HepG2 (cell line): ENCODE measurements around the gene HDHD3. TPM values are rescaled to one million over a fixed set of nuclear protein-coding genes. Genes with fewer than 3 reads are reported as not detected.
A peak's percentile ranks its signal among the peaks of the same experiment; 100 is the strongest.

Source experiments
- ATF3 ChIP-seq: sonication (generic); formaldehyde crosslinking; IDR thresholded peaks from 2 replicates; pipeline ENCODE4 v1.4.0; 2020; ENCODE audit warnings: missing genetic modification reagents
- CERS6 ChIP-seq: sonication (generic); formaldehyde crosslinking; IDR thresholded peaks from 2 replicates; pipeline ENCODE4 v1.5.0; 2020; ENCODE audit warnings: missing genetic modification reagents
- HOMEZ ChIP-seq: IDR thresholded peaks from 2 replicates; pipeline ENCODE4 v1.6.1; 2016; ENCODE audit warnings: low read depth
- KAT2B ChIP-seq: fragments of 150-350 bp; IDR thresholded peaks from 2 replicates; pipeline ENCODE4 v1.6.1; 2014; ENCODE audit warnings: low read depth, low read length, borderline replicate concordance
- MLXIP ChIP-seq: sonication (generic); formaldehyde crosslinking; IDR thresholded peaks from 2 replicates; pipeline ENCODE4 v1.9.0; 2021; ENCODE audit warnings: missing genetic modification reagents, borderline replicate concordance
- PBX2 ChIP-seq: IDR thresholded peaks from 2 replicates; pipeline ENCODE4 v1.6.1; 2016; ENCODE audit warnings: control low read depth
- PRDM15 ChIP-seq: sonication (generic); formaldehyde crosslinking; IDR thresholded peaks from 2 replicates; pipeline ENCODE4 v1.4.0; 2020; ENCODE audit warnings: missing genetic modification reagents
- SRY ChIP-seq: sonication (generic); formaldehyde crosslinking; IDR thresholded peaks from 2 replicates; pipeline ENCODE4 v1.8.0; 2022; ENCODE audit warnings: mild to moderate bottlenecking, missing genetic modification reagents
- ZBTB7A ChIP-seq: sonication (generic); formaldehyde crosslinking; IDR thresholded peaks from 2 replicates; pipeline ENCODE4 v1.8.0; 2022; ENCODE audit warnings: mild to moderate bottlenecking, missing genetic modification reagents
- ZHX2 ChIP-seq, 2 experiments: sonication (generic) in 1 of 2; formaldehyde crosslinking in 1 of 2; IDR thresholded peaks; 2 replicates each; pipeline versions ENCODE4 v1.6.1 to v1.9.0; 2014 to 2022; ENCODE audit warnings: antibody characterized with exemption in 1 of 2, borderline replicate concordance in 1 of 2, inconsistent platforms in 1 of 2, low read depth in 1 of 2, missing genetic modification reagents in 1 of 2
- polyA plus RNA-seq, 8 experiments: library from polyadenylated mRNA; depleted of rRNA in 3 of 8; stranded (reverse) in 7 of 8; unstranded in 1 of 8; fragments of >200 nt; fragmentation: Illumina TruSeq in 4 of 8; extraction: Trizol in 4 of 8; gene quantifications; 2 replicates each; pipeline versions ENCODE4 v1.2.1 to v1.2.3, GENCODE V29; 2011 to 2016; ENCODE audit warnings: low read depth in 4 of 8, missing spikeins in 1 of 8, mixed read lengths in 1 of 8; ENCODE audit not compliant: insufficient read depth in 1 of 8
- total RNA-seq, 5 experiments: library from RNA; depleted of rRNA; stranded (reverse); fragments of >200 nt; fragmentation: Illumina TruSeq; extraction: Trizol; gene quantifications; 2 replicates each; pipeline ENCODE4 v1.2.3, GENCODE V29; 2016; ENCODE audit warnings: low read depth in 1 of 5

The HDHD3 gene
- total and polyA plus RNA-seq, 2 of the 13 experiments (the other 11 are each of a cell fraction or from before 2014, with no cell fraction given) = 23.1 to 38.5 TPM

GRCh38 chr9:113410207-113410864 lies 33.5 kb upstream of the HDHD3 start, which contains the start of the genes C9orf43 and POLE3 (continued):
- TF ChIP-seq PRDM15 (CRISPR knock-in tag) (peak; percentile 66), ZHX2 (IDR thresholded peaks at IDR 0.05; ENCODE audit: low read depth) (peak; percentile 75; the same call in 1 of the 2 replicates), ZHX2 (CRISPR knock-in tag; IDR thresholded peaks at IDR 0.05; ENCODE audit: borderline replicate concordance) (no peak), MLXIP (CRISPR knock-in tag) (no peak; the same call in 1 of the 2 replicates), HOMEZ (CRISPR knock-in tag) (no peak; the same call in 1 of the 2 replicates), ATF3 (CRISPR knock-in tag) (peak; percentile 69), ZBTB7A (CRISPR knock-in tag) (no peak), KAT2B (no peak), PBX2 (CRISPR knock-in tag) (no peak), SRY (CRISPR knock-in tag) (peak; percentile 95), CERS6 (CRISPR knock-in tag) (no peak)
